Activated CD8-positive, alpha-beta memory T cell treated with anti-CD3 and anti-CD28 coated beads, Interleukin-2, amount 50 U/mL, for 4 hours (primary cell): Measurements from ENCODE around the gene TEX12.
A peak's percentile ranks its signal among the peaks of the same experiment; 100 is the strongest.
"Not testable (repeated sequence)": the region's sequence is repeated elsewhere in the genome, so short reads cannot be mapped to it uniquely, and the experiment has no call there.

Source experiments
- DNase-seq: peaks from one replicate; pipeline ENCODE4 v3.0.0-alpha.2; 2020

Gene TEX12

GRCh38 chr11:112165049-112165448 lies 2.1 kb upstream of the TEX12 start:
- DNase-seq: no peak

GRCh38 chr11:112166562-112166961 lies 610 bp upstream of the TEX12 start:
- DNase-seq: no peak

GRCh38 chr11:112172362-112172994 lies 5.3 kb downstream of the TEX12 start:
- DNase-seq: no peak

GRCh38 chr11:112173152-112173551 lies 6.0 kb downstream of the TEX12 start:
- DNase-seq: no peak

- DNase-seq: peak; percentile 20
These were observed 7.8 kb downstream of the TEX12 start, which contains the start of gene BCO2 for GRCh38 chr11:112174789-112175598. BCO2 (plus strand) TSS chr11:112175512; CDS start chr11:112175602, 90 bp downstream.

GRCh38 chr11:112175599-112175952 lies 8.4 kb downstream of the TEX12 start:
- DNase-seq: no peak

- no peak for DNase-seq
These were observed 8.9 kb downstream of the TEX12 start for GRCh38 chr11:112176077-112176476.

GRCh38 chr11:112177589-112177988 lies 10.4 kb downstream of the TEX12 start:
- DNase-seq: no peak

- DNase-seq: no peak
These were observed 11.3 kb downstream of the TEX12 start for GRCh38 chr11:112178428-112178827.

- DNase-seq: no peak
These were observed 11.8 kb downstream of the TEX12 start for GRCh38 chr11:112178936-112179335.

- DNase-seq: no peak
These were observed 12.4 kb downstream of the TEX12 start for GRCh38 chr11:112179601-112180000.

- no peak for DNase-seq
These were observed 15.7 kb downstream of the TEX12 start for GRCh38 chr11:112182867-112183266.

- no peak for DNase-seq
These were observed 18.7 kb downstream of the TEX12 start for GRCh38 chr11:112185883-112186282.

- no peak for DNase-seq
These were observed 19.1 kb downstream of the TEX12 start for GRCh38 chr11:112186304-112186703.

- DNase-seq: not testable (repeated sequence)
These were observed 27.9 kb downstream of the TEX12 start for GRCh38 chr11:112195113-112195512.

- DNase-seq: no peak
These were observed 28.8 kb downstream of the TEX12 start for GRCh38 chr11:112195951-112196351.

- no peak for DNase-seq
These were observed 29.4 kb downstream of the TEX12 start for GRCh38 chr11:112196519-112197087.

GRCh38 chr11:112199101-112199500 lies 31.9 kb downstream of the TEX12 start:
- DNase-seq: not testable (repeated sequence)

- no peak for DNase-seq
These were observed 33.1 kb downstream of the TEX12 start for GRCh38 chr11:112200252-112200651.

GRCh38 chr11:112206071-112206470 lies 38.9 kb downstream of the TEX12 start:
- no peak for DNase-seq

GRCh38 chr11:112210890-112211289 lies 43.7 kb downstream of the TEX12 start:
- no peak for DNase-seq

GRCh38 chr11:112211536-112211935 lies 44.4 kb downstream of the TEX12 start:
- DNase-seq: no peak

- no peak for DNase-seq
These were observed 45.1 kb downstream of the TEX12 start for GRCh38 chr11:112212290-112212689.

GRCh38 chr11:112212710-112213109 lies 45.5 kb downstream of the TEX12 start:
- no peak for DNase-seq
